Measurements from ENCODE around the gene ACTA1. TPM values are rescaled to one million over a fixed set of nuclear protein-coding genes. Genes with fewer than 3 reads are reported as not detected.

Gene ACTA1
- polyA plus RNA-seq, 1 donor from 2014 or later: 1.0 TPM

DNA sequence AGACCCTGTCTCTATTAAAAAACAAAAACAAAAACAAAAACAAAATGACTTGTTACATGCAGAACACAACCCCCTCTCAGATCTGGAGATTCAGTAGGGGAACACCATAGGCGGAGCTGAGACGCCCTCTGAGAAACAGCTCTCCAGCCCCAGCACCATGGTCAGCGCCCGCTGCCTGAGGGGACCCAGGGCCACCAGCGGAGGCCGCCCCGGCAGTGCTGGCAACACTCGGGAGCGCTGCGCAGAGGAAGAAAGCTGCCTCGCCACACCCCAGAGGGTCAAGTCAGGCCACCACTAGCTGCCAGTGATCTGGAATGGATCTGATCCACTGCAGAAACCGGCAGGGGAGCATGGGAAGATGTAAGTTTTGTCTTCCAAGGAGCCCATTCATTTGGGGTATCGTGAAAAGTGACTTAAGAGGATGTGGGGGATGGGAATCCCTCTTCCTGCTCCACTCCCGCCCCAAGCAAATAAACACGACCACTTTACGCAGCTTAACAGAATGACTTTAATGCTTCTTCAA is 3.1 kb downstream of the ACTA1 start:
- TF ChIP-seq CTCF (IDR thresholded peaks at IDR 0.05; ENCODE audit: poor library complexity, severe bottlenecking): no peak
- Histone ChIP-seq H3K79me2 (replicated peaks; ENCODE audit: insufficient read depth, low read length) (no peaks in the 10 kb centered on the region), H3K9me2 (ENCODE audit: insufficient read depth, low read length) (no peaks in the 10 kb centered on the region), H3K27ac (ENCODE audit: low read length) (no peak overlapping the region), H4K20me1 (ENCODE audit: insufficient read depth) (no peaks in the 10 kb centered on the region), H3K4me3 (ENCODE audit: low read length) (no peak overlapping the region), H2AFZ (ENCODE audit: low read depth, low read length) (no peak overlapping the region), H3K4me2 (ENCODE audit: low read length) (no peak overlapping the region), H3F3A (ENCODE audit: insufficient read depth, low read length, poor library complexity, severe bottlenecking) (no peaks in the 10 kb centered on the region), H3K36me3 (ENCODE audit: insufficient read depth, low read length) (no peaks in the 10 kb centered on the region), H3K9me3 (ENCODE audit: low read length) (no peaks in the 10 kb centered on the region), H3K9ac (ENCODE audit: low read length) (no peak overlapping the region), H3K27me3 (ENCODE audit: insufficient read depth, low read depth, low read length) (peaks cover 63% of the 10 kb centered on the region)

- Histone ChIP-seq H3K27me3 (ENCODE audit: insufficient read depth, low read depth, low read length) (peaks cover 39% of the 10 kb centered on the region), H3K4me2 (ENCODE audit: low read length) (no peak overlapping the region), H3K4me3 (ENCODE audit: low read length) (no peak overlapping the region), H3F3A (ENCODE audit: insufficient read depth, low read length, poor library complexity, severe bottlenecking) (no peaks in the 10 kb centered on the region), H3K79me2 (replicated peaks; ENCODE audit: insufficient read depth, low read length) (no peaks in the 10 kb centered on the region), H3K9me2 (ENCODE audit: insufficient read depth, low read length) (no peaks in the 10 kb centered on the region), H3K36me3 (ENCODE audit: insufficient read depth, low read length) (no peaks in the 10 kb centered on the region), H3K27ac (ENCODE audit: low read length) (no peak overlapping the region), H3K9me3 (ENCODE audit: low read length) (no peaks in the 10 kb centered on the region), H4K20me1 (ENCODE audit: insufficient read depth) (no peaks in the 10 kb centered on the region), H3K9ac (ENCODE audit: low read length) (no peak overlapping the region), H2AFZ (ENCODE audit: low read depth, low read length) (no peak overlapping the region)
- TF ChIP-seq RAD21 (conservative IDR thresholded peaks at IDR 0.05): no peak
- TF ChIP-seq EP300 (conservative IDR thresholded peaks at IDR 0.05; ENCODE audit: poor library complexity, severe bottlenecking): no peak
- no peak for TF ChIP-seq TAF1 (IDR thresholded peaks at IDR 0.05; ENCODE audit: low read depth)
- TF ChIP-seq CTCF (IDR thresholded peaks at IDR 0.05; ENCODE audit: poor library complexity, severe bottlenecking): no peak
- no peak for TF ChIP-seq EZH2 (IDR thresholded peaks at IDR 0.05; ENCODE audit: borderline replicate concordance, insufficient read depth, low read length, poor library complexity, severe bottlenecking)
- TF ChIP-seq, protein P1, sequence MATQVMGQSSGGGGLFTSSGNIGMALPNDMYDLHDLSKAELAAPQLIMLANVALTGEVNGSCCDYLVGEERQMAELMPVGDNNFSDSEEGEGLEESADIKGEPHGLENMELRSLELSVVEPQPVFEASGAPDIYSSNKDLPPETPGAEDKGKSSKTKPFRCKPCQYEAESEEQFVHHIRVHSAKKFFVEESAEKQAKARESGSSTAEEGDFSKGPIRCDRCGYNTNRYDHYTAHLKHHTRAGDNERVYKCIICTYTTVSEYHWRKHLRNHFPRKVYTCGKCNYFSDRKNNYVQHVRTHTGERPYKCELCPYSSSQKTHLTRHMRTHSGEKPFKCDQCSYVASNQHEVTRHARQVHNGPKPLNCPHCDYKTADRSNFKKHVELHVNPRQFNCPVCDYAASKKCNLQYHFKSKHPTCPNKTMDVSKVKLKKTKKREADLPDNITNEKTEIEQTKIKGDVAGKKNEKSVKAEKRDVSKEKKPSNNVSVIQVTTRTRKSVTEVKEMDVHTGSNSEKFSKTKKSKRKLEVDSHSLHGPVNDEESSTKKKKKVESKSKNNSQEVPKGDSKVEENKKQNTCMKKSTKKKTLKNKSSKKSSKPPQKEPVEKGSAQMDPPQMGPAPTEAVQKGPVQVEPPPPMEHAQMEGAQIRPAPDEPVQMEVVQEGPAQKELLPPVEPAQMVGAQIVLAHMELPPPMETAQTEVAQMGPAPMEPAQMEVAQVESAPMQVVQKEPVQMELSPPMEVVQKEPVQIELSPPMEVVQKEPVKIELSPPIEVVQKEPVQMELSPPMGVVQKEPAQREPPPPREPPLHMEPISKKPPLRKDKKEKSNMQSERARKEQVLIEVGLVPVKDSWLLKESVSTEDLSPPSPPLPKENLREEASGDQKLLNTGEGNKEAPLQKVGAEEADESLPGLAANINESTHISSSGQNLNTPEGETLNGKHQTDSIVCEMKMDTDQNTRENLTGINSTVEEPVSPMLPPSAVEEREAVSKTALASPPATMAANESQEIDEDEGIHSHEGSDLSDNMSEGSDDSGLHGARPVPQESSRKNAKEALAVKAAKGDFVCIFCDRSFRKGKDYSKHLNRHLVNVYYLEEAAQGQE (IDR thresholded peaks at IDR 0.05; ENCODE audit: borderline replicate concordance): no peak
- no peak for TF ChIP-seq MXI1 (conservative IDR thresholded peaks at IDR 0.05; ENCODE audit: poor library complexity, severe bottlenecking)
- no peak for TF ChIP-seq POLR2AphosphoS5 (IDR thresholded peaks at IDR 0.05)
- no peak for TF ChIP-seq SMC3 (conservative IDR thresholded peaks at IDR 0.05; ENCODE audit: poor library complexity)
Observed at GRCh38 chr1:229428256-229428655, 5.6 kb downstream of the ACTA1 start.

Data from neural cell (in vitro differentiated cells).